Measurements from ENCODE around the gene C20orf141.
"Not testable (repeated sequence)": the region's sequence is repeated elsewhere in the genome, so short reads cannot be mapped to it uniquely, and the experiment has no call there.

C20orf141 gene

DNA sequence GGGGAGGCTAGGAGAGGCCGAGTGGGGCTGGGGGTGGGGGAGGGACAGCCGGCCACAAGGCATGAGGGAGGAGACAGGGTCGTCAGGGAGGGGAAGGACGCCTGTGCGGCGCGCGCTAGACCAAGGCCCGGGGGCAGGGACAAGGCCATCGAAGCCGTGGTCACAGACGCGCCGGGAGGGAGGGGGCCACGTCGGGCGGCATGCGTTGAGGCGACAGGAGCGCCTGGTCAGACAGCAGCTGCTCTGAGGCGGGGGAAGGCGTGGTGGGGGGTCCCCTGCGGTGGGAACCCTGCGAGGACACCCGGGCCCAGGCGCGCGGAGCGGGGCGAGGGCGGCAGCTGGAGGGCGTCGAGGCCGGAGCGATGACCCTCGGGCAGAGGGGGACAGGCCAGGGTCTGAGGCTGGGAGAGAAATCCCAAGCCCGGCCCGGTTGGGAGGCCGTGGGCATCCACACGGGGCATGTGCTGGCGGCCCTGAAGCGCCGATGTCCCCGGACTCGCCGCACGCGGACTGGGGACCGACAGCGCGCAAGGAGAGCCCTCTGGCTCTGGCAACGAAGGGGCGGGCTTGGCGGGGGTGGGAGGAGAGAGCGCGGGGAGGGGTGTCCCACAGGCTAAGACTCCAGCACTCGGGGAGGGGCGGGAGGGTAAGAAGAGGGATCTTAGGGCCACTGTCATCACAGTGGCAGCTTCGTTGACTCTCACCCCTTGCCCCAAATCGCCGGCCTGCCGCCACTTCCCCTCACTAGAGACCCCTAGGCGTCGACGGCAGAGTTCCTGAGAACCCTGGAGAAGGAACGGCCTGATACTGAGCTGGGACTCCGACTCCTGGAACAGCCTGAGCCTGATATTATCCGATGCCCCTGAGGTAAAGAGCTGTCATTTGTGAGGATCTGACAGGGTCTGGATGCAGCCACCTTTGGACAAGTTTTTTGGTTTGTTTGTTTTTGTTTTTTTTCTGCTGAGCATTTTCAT is 6.4 kb downstream of the C20orf141 start:
- DNase-seq, result no peak

DNA sequence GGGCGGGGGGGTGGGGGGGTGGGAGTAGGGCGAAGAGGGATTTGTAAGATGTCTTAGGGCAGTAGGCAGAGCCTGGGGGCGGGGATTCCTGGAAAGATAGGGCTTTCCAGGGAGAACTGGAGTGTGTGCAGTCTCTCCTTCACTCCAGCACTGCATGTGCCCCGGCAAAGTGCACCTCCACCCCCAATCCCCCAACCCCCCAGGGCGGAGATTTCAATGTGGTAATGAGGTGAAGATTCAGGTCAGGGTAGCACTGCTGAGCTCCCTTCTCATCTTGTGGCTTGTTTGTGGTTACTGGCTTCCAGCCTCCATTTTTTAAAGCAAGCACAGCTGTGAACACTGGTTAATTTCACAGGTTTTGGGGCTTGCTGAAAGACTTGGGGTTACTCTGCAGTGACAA is 7.3 kb downstream of the C20orf141 start:
- DNase-seq, result no peak

DNA sequence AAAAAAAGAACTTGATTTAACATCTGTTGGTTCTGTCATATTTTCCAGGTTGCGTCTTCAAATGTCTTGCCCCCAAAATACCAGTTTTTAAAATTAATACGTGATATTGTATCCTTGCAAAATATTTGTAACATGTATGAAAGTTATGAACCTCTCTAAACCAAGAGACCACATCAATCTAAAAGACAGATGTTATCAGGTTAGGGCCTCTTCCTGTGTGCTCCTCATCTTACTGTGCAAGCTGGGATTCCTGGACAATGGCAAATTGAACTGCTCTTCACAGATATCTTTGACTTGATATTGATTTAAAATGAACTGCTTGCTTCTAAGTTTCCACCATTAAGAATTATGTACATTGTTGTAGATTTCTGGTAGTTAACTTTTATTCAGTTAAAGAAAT is 11.0 kb downstream of the C20orf141 start:
- no peak for DNase-seq

DNA sequence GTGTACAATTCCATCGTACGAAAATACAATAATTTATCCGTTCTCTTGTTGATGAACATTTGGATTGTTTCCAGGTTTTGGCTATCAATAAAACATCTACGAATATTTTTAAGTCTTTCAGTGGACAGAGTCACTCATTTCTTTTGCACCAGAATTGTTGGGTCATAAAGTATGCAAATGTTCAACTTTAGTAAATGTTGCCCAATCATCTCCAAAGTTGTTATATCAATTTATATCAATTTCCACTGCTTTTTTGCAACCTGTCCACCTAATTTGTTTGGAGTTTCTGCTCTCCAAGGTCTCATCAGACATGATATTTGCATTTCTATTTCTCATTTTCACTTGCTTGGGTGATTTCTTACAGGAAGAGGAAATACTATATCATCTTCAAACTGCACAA is 11.9 kb downstream of the C20orf141 start:
- no peak for DNase-seq

DNA sequence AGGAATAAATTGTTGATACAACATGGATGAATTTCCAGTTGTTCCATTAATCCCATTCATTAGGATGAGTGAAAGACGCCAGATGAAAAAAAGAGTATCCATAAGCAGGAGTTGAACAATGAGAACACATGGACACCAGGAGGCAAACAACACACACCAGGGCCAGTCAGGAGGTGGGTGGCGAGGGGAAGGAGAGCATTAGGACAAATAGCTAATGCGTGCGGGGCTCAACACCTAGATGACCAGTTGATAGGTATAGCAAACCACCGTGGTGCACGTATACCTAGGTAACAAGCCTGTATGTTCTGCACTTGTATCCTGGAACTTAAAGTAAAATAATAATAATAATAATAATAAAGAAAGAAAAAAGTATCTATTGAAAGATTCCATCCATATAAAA is 14.6 kb downstream of the C20orf141 start:
- no peak for DNase-seq

DNA sequence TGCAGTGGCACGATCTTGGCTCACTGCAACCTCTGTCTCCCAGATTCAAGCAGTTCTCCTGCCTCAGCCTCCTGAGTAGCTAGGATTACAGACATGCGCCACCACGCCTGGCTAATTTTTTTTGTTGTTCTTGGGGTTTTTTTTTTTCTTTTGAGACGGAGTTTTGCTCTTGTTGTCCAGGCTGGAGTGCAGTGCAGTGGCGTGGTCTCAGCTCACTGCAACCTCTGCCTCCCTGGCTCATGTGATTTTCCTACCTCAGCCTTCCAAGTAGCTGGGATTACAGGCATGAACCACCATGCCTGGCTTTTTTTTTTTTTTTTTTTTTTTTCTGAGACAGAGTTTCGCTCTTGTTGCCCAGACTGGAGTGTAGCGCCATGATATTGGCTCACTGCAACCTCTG is 16.4 kb downstream of the C20orf141 start:
- DNase-seq, result not testable (repeated sequence)

DNA sequence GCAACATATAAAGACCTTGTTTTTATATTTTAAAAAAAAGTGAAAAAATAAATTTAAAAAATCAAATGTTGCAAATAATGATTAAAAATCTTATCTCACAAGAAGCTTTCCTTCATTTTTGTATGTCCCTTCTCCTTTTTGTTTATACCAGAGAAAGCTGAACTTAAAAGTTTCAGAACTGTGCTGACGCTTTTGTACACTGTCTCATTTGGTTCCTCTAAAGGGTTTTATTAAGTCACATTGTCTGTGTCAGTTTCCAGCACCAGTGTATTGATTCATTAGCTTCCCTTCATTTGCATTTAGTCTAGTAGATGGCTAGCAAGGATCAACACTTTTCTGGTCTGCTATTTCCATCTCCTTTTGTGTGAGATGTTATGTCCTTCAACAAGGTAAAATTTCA is 19.0 kb downstream of the C20orf141 start:
- DNase-seq, result no peak

DNA sequence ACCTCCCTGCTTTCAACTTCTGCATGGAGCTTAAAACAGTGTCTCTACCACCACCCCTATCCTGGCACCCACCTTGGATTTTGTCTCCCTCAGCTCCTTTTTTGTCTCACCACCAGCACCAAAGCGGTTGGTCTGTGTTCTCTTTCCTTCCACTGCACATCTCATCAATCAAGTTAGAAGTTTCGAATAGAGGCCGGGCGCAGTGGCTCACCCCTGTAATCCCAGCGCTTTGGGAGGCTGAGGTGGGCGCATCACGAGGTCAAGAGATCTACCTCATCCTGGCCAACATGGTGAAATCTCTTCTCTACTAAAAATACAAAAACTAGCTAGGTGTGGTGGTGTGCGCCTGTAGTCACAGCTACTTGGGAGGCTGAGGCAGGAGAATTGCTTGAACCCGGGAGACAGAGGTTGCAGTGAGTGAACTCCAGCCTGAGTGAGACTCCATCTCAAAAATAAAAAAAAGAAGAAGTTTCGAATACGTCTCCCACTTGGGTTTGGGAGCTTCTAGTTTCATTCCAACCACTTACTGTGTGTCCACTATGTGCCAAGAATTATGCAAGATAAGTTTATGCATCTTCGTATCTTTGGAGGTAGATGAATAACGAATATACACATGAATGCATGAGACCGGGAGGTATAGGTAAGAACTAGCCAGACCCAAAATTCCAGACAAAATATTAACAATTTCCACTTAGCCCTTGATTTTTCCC is 19.8 kb downstream of the C20orf141 start:
- DNase-seq, result no peak

DNA sequence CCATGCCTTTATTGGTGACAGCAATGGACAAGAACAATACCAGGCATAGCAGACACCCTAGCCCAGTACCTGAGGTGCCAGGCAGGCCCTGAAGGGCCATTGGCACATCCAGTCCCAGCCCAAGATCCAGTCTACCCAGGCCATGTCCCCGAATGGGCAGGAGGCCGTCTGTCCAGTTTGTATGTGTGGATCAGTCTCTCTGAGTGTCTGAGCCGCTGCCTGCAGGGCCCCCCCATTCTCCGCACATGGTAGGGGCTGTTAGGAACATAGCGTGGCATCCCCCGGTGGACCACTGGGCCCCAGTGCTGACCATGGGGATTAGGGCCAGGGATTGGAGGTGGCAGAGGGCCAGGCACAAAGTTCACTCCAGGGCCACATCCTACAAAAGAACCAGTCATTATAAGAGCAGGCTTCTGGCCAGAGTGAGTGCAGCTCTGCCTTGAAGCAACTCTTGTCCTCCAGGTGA is 20.6 kb downstream of the C20orf141 start:
- no peak for DNase-seq

DNA sequence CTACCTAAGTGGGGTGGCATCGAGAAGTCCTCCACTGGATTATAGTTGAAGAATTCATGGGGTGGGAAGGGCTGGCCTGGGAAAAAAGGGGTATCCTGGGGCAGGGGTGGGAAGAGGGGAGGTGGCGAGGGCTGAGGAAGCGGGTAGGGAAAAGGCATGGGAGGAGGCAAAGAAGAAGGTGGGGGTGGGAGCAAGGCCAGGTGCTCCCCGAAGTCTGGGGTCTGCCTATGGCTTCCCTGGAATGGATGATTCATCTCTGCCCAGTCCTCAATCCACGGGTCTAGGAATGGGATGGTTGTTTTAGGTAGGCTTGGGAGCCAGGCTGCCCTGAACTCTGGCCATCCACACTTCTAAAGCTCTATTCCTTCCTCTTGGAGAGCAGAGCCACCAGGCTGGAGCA is 21.2 kb downstream of the C20orf141 start:
- DNase-seq, result no peak

DNA sequence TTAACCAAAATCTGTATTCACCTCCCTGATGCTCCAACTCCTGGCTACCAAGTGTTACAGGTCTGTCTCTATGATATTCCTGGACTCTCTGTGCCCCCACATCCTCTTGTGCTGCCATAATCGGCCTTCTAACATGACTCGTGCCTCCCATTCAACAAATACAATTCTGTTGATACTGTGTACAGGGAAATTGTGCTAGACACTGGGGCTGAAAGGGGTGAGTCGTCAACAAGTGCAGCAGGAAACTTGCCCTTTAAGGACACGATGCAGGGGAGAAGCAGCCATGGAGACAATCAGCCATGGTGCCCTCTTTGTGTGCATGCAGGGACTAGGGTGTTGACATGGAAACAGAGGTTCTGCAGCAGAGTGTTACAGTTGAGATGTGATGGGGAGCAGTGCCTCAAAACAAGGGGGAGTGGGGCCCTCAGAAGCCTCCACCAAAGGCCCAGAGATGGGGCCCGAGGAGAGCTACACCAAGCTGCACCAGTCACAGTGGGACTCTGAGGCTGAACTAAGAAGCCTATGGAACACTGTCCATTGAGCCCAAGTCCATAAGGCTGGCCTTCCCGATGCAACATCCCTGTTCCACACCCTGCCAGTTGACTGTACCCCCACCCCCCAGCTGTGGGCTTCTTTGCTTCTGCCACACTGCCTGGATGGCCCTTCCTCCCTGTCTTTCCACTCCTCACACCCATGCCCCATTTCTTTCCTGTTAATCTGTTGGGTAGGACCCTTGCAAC is 22.6 kb downstream of the C20orf141 start:
- DNase-seq, result no peak

DNA sequence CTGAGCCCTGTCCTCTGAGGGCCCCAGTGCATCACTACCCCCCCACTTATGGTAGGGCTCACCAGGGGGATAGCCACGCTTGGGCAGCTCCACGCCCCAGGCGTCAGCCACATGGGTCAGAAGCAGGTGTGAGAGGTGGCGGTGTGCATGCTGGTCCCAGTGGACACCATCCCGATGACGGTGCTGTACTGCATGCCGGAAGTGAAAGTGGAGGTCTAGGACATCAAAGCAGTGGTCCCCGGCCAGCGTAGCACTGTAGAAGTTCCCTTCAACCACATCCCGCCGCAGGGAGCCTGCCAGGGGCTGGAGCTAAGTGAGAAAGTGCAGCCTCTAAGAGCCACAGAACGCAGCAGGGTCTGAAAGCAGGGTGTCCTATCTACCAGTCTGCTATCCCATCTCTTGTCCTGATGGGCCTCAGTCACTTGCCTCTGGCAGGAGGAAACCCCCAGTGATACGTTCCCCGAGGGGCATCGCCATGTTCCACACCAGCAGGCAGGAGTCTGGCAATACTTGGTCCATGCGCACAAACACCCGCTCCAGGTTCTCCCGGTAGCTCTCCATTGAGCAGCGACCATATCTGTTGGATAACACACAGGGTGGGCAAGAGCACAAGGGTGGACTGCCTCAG is 23.5 kb downstream of the C20orf141 start:
- no peak for DNase-seq

DNA sequence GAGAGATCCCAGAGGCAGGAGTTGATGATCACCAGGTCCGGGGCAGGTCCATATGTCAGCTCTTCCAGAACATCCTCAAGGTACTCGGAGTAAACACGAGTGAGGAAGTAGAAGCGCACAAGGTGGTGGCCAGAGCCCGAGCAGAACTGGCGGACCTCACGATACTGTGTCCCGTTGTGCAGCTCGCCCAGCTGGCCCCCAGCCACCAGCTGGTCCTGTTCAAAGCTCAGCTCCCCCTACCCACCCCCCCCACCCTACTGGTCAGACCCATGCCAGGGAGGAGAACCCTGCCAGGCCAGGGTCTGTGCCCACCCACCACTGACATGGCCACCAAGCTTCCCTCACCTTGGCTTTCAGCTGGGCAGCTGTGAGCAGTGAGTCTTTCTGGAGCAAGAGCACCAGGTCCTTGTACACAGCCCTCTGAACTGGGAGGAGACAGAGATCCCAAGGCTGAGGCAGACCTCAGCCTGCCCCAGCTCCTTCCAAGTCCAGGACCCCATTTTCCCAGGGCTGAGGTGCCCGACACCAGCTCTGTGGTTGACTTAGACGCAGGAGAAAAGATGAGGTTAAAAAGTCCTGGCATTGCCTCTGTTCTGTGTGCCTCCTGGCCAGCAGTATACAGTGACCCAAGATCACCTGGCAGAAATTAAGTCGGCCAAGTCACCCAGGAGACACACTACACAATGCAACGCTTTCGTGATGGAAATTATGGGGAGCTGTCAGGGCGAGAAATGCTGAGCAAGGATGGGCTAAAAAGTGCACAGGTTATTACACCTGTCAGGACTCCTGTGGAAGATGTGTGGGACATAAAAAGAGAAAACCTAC is 24.3 kb downstream of the C20orf141 start:
- DNase-seq, result no peak

DNA sequence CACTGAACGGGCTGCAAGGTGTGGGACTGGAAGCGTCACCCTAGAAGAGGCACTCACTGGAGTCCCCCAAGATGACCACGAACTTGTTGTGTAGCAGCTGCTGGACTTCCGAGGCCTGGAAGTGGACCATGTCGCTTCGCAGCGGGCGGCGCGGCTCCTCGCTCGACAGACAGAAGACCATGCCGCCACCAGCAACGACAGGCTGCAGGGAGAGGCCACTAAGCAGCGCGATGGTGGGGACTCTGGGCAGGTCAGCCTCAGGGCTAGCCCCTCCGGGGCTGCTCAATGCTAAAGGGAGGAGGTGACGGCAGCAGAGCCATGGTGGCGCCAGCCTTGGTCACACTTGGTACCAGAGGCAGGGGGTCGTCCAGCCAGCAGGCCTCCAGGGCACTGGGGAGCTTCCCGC is 24.9 kb downstream of the C20orf141 start:
- DNase-seq, result no peak

DNA sequence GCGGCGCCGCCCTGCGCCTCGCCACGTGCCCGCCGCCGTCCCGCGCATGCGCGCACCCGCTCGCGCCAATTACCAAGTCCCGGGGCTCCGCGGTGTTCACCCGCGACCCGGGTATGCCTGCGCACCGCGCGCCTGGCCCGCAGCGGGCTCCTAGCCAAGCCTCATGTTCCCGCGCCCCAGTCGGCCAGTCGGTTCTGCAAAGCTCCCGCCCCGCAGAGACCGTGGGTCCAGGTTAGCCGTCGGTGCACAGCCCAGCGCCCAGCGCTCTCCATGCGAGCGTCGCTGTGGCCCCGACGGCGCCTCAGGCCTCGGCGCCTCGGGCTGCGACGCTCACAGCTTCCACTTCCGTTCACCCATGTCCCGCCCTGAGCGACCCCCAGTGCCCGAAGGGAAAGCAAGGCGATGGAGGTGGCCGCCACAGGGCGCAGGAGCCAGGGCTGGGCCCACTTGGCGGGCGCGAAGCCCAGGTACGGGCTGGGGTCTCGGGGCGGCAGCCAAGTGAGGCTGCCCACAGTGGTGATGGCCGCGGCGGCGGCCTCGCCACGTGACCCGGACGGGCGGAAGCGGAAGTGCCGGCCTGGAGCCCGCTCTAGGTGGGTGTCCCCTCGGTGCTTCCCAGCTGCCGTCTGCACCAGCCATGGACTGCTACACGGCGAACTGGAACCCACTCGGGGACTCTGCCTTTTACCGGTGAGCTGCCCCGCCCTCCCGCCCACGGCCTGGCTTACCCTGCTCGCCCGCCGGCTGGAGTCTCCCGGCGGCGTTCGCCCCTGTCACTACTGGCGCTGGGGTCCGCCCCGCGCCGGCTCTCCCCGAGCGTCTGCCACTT is 25.6 kb downstream of the C20orf141 start, which contains the start of the genes PCED1A and VPS16:
PCED1A (minus strand) TSS at position 518 of the 829 bp plus-strand sequence. CDS start 743 bp downstream, outside the sequence.
VPS16 (plus strand) TSS at position 608 of the 829 bp plus-strand sequence; CDS start at position 638, 30 bp downstream.
- DNase-seq, result peak; percentile 86 to 89

DNA sequence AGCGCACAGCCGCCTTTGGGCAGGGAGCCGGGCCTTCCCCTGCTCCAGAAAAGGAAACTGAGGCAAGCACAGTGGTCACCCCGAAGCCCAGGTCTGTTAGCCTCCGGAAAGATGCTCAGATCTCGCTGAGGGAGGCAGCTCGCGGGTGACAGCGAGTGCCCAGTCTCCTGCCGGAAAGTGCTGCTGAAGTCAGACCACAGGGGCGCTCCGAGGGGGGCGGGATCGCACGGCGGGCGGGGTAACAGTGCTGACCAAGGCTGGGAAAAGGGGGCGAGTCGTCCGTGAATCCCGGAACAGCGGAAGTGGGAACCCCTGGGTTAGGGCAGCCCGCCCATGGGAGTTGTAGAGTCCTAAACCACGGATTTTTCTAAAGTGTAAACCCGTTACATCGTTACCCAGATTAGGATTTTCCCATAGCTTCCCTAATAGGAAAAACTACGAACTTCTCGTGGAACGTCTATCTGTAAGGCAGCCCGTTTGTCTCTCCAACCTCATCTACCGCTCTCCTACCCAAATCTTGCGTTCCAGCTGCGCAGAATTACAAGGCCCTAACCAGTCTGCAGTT is 26.3 kb downstream of the C20orf141 start:
- peak; percentile 29 to 37 for DNase-seq

DNA sequence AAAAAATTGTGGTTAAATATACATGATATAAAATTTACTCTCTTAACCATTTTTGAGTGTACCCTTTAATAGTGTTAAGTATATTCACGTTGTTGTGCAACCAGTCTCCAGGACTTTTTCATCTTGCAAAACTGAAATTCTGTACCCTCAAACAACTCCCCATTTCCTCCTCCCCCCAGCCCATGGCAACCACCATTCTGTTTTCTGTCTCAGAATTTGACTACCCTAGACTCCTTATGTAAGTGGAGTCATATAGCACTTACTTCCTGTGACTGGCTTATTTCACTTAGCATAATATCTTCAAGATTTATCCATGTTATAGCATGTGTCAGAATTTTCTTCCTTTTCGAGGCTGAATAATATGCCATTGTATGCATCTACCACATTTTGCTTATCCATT is 30.8 kb downstream of the C20orf141 start:
- DNase-seq, result no peak

DNA sequence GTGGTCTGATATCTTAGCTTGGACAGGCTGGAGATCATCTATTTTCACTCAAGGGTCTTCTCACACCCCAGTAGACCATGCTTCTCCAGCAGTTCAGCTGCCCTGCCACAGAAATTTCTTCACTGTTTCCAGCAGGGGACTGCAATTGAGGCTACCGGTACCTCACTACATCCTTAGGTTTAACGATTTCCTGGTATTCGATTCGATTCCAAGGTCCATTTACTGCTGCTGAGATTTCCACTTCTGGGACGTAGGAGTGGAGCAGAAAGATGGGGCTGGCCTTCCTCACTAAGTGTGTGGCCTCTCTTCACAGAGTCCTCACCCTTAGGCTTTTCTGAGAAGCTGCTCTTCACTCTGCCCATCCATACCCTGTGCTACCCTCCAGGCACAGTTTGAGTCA is 31.9 kb downstream of the C20orf141 start:
- no peak for DNase-seq

DNA sequence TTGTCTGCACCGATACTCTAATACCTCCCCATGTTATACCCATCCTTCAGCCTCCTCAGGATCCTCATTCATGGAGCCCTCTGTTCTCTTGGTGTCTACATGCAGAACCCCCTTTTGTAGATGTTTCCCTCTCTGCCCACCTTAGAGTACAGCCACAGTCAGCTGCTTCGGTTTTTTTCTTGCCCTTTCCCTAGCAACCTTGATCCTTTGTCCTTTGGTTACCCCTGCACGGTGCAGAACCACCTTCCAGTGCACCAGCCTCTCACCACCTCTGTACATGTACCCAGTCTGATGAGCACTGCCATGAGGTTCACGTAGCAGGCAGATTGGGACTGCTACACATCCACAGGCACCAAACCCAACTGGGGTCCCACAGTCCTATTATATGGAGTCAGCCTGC is 33.0 kb downstream of the C20orf141 start:
- no peak for DNase-seq

DNA sequence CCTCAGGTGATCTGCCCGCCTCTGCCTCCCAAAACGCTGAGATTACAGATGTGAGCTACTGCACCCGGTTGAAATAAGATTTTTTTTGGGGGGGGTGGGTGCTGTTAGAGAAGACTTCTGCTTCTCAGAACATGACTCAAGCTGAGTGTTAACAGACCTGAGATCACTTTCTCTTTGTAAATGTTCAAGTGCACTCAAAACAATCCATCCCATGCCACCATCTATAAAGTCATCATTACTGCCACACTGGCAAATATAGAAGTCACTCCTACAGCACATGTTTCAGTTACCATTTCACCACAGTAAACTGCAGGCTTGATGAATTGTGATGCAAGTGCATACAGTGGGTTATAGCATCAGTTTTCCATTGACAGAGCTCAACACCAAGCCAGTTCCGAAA is 34.7 kb downstream of the C20orf141 start:
- no peak for DNase-seq
